ENCODE results near the gene FAM32A.
A peak's percentile ranks its signal among the peaks of the same experiment; 100 is the strongest.

Gene FAM32A

DNA sequence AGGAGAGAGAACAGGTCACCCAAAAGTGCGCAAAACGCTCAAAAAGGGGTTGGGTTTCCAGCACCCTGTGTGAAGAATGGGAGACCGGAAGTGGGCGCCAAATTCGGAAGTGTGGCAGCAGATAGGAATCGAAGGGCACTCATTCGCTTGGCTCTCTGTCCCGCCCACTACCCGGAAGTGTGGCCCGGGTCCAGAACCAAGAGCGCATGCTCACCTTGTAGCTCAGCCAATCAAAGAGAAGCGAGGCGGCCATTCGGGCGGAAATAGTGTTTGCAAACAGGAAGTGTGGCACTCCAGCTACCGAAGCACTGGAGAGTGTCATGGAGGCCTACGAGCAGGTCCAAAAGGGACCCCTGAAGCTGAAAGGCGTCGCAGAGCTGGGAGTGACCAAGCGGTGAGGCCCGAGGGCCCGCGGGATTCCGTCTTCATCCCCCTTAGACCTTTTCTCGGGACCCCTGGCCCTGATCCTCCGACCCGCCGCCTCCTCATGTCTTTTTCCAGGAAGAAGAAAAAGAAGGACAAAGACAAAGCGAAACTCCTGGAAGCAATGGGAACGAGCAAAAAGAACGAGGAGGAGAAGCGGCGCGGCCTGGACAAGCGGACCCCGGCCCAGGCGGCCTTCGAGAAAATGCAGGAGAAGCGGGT lies at the start of gene FAM32A:
Gene FAM32A (plus strand): TSS at position 288 of the 645 bp plus-strand sequence. CDS start 33 bp downstream, at position 321.
- peak; percentile 97 for DNase-seq

DNA sequence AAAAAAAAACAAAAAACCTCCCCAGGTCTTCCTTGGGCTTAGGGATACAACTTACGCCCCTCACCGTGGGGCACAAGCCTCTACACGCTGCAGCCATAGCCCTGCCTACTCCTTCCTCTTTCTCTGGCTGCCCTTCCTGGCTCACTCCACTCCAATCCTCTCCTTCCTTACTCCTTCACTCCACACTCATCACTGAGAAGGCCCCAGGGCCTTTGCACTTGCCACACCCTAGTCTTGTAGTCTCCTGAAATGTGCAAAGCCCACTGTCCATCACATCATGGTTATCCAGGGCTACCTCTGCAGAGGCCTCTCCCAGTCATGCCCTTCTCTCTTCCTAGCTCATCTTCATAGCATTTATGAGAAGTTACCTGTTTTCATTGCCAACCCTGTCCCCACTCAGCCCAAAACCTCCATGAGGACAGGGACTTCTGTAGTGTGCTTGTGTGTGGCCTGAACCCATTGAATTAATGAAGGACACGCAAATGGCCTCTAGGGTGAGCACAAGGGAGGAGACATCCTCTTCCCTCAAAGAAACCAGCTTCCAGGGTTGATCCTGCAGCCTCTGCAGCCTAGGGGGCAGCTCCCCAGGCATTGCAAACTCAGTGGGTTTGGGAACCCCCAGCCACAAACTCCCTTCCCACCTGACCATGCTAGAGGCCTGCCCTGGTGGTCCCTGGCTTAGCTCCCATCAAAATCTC lies 49.6 kb upstream of the FAM32A start:
- no peak for DNase-seq

DNA sequence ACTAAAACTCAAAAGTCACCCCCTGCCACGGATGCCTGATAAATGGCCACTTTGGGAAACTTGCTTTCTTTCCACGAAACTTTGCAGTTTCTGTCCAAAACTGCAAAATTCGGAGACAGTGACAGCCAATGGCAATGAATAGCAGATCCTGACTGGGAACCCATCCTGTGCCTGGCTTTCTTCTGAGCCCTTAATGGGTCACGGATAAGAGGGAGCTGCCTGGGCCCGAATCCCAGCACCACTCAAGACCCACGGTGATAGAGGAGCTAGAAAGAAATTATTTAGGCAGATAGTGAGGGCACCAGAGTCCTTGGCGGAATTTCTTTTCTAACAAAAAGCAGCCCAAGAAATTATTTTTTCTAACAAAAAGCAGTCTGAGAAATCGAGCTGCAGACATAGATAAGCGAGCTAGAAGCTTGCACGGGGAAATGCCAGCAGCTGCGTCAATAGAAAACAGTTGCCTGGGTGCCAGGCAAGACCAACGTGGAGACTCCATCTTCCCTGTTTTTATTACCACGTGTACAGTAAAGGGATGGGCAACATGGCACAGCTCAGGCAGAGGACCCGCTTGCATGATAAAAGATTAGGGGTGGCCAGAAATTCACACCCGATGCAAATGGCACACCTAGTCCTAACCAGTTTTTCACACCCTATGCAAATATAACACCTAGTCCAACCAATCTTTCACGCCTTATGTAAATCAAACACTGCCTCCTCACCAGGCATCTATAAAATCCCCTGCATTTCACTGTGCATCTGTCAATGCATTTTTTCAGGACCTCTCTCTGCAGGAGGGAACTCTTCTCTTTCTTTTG lies 48.8 kb upstream of the FAM32A start:
- DNase-seq: no peak

DNA sequence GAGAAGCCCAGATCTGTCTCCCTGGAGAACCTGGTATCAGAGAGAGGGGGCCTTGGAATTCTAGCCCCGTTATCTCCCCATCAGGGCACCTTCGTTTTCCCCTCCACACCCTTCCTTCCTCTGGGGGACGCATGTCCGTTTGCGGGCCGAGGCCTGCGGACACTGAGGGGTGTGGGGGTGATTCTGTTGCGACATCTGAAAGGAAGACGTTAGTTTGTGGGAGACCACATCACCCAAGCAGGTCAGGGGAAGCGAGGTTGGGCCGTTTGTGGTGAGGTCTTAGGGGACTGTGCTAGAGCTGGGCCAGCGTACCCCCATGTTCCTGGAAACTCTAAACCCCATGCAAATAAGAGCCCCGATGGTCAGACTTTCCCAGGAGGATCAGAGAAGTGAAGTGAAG lies 45.5 kb upstream of the FAM32A start:
- no peak for DNase-seq

DNA sequence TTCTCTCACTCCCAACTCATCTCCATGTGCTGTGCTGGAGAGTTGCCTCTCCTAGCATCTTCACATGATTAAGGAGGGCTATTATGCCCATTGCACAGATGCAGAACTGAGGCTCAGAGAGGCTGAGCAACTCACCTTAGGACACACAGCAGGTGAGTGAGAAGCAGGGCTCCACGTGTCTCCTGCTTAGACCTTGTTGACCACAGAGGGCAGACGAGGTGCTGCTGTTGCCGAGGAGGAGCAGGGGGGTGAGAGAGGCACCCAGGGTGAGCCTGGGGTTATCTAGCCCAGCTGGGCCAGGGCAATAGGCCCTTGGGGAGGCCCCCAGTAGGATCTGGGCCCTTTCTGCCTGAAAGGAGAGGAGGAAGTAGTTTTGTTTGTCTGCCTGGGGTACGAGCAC lies 44.2 kb upstream of the FAM32A start:
- DNase-seq: no peak

DNA sequence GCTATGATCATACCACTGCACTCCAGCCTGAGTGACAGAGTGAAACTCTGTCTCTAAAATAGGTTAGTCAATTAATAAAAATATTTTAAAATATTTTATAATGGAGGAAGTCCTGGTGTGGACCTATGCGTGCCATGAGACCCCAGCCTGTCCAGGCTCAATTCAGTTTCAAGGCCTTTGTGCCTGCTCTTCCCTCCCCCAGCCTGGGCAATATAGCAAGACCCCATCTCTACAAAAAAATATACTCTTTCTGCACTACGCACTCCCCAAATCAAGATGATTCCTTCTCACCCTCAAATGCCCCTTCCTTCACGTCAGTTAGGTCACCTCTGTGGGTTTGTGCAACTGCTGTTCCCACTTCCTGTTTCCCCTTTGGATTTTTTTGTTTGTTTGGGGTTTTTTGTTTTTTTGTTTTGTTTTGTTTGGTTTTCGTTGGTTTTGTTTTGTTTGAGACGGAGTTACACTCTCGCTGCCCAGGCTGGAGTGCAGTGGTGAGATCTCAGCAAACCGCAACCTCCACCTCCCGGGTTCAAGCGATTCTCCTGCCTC lies 43.1 kb upstream of the FAM32A start:
- DNase-seq: no peak

DNA sequence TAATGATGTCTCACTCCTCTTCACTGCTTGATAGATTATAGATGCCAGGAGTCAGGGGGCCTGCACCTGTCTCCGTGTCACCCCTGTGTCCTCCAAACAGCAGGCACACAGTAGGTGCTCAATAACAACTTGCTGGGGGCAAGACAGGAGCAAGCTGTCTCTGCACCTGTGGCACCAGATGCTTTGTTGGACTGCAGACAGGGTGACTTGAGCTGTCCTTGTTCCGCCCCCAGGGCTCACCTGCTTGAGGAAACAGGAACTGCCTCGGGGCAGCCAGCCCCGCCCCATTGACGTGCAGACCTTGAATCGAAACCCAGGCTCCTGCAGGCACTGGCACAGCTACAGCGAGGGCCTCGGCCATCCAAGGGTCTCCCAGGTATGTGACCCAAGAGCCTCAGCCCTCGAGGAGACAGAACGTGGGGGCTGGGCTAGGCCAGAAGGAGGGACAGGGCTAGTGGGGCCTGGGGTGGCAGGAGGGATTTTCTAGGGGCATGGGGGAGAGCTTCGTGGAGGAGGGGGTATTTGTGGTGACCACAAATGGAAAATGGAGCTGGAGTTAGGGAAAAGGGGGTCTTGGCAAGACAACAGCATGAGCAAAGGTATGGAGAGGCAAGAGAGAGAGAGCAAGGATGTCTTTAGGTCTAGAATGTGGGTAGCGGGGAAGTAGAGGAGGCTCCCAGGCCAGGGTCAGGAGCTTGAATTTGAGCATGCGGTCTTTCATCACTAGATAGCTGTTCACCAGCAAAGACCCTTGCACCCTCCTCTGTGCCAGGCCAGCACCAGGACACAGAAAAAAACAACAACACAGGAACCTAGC lies 41.6 kb upstream of the FAM32A start, which contains the start of gene HSH2D:
Gene HSH2D (plus strand): TSS at position 287 of the 817 bp plus-strand sequence. CDS start 5,066 bp downstream, outside the sequence.
- DNase-seq: no peak

DNA sequence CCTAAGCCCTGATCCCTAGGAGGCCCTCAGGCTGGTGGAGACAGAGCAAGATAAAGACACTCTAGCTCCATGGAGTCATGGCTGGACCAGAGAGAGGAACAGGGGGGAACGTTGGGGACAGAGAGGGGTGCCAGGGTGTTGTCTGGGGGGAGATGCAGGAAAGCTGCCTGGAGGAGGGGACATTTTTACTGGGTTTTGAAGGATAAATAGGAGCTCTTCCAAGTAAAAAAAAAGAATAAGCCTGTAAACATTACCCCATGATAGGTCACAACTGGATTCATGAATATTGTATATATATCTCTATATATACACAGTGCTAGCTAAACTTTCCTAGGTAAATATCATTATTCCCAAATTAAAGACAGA lies 41.0 kb upstream of the FAM32A start:
- DNase-seq: no peak

DNA sequence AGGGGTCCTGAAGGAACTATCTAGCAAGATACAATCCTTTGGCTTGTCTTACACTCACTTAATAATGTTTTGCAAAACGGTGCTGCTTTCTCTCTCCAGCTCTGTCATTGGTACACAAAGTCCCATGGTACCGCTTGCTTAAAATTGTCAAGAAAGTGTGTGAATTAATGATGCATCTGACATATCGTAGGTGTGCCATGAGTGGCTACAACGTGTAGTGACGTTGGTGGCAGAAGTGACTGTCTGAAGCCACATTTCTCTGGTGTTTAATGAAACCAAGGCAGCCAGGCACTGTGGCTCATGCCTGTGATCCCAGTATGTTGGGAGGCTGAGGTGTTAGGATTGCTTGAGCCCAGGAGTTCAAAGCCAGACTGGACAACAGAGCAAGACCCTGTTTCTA lies 39.1 kb upstream of the FAM32A start:
- no peak for DNase-seq

DNA sequence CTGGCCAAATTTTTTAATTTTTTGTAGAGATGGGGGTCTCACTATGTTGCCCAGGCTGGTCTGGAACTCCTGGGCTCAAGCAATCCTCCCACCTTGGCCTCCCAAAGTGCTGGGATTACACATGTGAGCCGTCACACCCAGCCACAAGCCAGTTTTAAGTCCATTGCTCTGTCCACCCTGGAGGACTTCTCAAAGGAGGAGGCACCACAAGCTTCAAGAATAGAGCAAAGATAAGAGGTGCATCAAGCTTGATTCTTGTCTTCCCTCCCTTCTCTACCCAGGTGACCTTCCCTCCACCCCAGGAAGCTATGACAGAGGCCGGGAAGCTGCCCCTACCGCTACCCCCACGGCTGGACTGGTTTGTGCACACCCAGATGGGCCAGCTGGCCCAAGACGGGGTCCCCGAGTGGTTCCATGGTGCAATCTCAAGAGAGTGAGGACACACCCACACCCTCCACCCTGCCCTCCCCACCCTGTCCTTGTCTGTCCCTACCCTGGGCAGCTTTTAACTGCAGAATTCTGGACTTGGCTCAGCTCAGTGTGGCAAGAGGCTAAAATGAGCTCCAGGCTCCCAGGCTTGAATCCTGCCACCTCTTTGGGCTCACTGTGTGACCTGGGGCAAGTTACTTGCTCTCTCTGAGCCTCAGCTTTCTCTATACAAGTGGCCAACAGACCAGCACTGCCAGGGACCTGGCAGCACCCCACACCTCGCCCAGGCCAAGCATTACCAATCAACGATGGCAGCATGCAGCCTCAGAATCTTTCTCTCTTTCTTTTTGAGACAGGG lies 36.6 kb upstream of the FAM32A start:
- no peak for DNase-seq

DNA sequence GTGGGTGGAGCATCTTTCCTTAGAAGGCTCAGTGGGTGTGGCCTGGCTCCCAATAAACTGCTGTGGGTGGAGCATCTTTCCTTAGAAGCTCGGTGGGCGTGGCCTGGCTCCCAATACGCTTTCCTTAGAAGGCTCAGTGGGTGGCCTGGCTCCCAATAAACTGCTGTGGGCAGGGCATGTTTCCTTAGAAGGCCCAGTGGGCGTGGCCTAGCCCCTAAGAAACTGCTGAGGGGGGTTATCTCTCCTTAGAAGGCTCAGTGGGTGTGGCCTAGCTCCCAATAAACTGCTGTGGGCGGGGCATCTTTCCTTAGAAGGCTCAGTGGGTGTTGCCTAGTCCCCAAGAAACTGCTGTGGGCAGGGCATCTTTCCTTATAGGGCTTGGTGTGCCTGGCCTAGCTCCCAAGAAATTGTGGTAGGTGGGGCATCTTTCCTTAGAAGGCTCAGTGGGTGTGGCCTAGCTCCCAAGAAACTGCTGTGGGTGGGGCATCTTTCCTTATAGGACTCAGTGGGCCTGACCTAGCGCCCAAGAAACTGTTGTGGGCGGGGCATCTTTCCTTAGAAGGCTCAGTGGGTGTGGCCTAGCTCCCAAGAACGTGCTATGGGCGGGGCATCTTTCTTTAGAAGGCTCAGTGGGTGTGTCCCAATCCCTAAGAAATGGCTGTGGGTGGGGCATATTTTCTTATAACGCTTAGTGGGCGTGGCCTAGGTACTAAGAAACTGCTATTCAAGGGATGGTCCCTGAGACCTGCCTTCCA lies 31.5 kb upstream of the FAM32A start:
- DNase-seq: no peak

DNA sequence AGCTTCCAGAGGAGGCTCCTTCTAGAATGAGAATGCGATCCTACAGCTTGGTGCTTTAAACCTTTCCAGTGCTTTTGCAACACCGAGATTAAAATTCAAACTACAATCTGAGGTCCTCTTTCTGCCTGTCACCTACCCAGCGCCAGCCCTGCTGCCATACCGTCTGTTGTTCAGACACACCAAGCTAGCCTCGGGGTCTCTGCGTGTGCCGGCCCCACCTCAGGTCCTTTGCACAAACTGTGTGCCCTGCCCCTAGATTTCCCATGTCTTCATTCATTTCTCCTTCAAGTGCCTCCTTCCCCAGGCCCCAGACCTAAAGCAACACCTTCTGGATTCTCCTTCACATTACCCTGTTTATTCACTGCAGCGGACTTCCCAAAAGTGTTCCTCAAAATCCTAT lies 30.7 kb upstream of the FAM32A start:
- DNase-seq: no peak

DNA sequence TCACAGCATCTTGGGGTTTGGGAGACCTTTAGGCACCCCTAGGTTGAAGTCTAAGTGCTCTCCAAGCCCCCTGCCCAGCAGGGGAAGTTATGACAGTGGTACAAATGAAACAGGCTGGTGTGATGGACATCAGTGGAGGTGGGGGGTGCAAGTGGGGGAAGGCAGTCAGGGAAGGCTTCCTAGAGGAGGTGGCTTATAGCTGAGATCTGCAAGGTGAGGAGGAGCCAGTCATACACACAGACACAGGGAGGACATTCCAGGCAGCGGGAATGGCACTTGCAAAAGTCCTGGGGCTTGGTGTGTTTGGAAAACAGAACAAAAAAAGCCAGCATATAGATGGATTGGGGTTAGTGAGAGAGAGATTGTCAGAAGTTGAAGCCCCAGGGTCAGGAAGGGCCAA lies 30.1 kb upstream of the FAM32A start:
- no peak for DNase-seq

DNA sequence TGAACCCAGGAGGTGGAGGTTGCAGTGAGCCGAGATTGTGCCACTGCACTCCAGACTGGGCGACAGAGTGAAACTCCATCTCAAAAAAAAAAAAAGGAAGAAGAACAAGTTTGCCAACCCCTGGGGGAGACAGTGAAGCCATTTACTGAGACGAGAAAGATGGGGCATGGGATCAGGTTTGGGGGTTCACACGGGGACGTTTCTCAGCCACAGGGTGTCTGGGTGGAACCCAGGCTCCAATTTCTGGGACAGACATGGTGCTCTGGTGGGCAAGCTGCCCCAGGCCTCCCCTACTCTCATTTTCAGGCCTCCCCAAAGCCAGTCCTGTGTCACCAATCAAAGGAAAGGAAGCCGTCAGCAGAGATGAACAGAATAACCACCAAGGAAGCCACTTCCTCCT lies 28.3 kb upstream of the FAM32A start:
- no peak for DNase-seq

DNA sequence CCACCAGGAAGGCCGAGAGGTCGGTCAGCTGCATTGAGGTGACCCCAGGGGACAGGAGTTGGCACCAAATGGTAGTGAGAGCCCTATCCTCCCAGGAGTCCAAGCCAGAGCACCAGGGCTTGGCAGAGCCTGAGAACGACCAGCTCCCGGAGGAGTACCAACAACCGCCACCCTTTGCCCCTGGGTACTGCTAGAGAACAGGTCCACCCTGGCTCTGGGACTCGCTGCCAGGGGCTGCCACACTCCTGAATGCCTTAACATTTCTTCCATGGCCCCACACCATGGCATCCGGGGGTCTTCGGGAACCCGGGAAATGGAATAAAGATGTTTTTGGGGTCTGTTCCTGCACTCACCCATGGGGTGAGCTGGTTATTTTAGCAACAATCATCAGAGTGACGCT lies 27.6 kb upstream of the FAM32A start:
- DNase-seq: no peak

DNA sequence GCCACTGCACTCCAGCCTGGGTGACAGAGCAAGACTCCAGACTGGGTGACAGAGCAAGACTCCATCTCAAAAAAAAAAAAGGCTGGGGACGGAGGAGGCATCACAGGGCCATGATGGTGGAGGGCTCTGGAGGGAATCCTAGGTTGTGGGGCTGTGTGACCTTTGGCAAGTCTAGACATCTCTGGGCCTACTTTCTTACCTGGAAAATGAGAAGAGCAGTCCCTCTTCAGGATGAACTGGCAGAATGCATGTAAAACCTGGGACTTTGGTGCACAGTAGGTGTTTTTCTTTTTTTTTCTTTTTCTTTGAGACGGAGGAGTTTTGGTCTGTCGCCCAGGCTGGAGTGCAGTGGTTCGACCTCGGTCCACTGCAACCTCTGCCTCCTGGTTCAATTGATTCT lies 25.6 kb upstream of the FAM32A start:
- no peak for DNase-seq

DNA sequence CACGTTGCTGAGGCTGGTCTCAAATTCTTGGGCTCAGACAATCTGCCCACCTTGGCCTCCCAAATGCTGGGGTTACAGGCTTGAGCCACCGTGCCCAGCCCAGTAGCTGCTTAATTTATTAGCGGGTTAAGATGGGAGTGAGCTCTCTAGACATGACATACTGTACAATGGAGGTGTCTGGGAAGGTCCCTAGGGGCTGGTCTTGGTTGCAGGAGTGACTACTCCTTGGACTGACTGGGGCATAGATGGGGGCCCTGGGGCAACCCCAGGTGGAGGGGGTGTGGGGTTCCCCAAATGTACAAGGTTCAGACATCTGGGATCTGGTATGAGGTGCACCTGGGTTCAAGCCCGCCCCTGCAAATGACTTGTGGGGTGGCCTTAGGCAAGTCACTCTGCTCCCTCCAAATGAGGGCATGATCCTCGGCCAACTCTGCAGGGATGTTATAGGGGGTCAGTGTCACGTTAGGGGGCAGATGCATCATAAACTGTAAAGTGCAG lies 24.7 kb upstream of the FAM32A start:
- no peak for DNase-seq

DNA sequence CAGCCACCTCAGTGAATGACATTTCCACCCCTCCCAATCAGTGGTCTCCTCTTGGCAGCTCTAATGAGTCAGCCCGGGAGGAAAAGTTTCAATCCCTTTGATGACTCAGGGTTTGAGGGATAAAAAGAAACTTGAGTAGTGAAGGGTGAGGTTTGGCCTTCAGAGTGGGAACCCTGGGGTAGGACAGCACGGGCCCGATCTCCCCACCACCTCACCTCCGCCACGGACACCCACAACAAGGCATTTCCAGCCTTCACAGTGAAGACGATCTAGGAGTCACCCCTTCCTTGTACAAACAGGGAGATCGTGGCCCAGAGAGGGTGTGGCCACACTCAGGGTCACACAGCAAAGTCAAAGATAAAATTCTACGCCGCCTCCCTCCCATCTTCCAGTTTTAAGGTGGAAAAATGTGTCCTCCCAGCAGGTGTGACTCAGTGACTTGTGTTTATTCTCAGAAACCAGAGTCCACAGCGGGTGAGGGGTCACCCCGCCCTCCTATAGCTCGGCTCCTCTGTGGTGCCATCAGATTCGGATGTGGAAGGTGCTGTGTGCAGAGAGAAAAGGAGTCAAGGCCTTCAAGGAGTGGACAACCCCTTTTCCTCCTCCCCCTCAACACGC lies 24.2 kb upstream of the FAM32A start:
- DNase-seq: no peak

DNA sequence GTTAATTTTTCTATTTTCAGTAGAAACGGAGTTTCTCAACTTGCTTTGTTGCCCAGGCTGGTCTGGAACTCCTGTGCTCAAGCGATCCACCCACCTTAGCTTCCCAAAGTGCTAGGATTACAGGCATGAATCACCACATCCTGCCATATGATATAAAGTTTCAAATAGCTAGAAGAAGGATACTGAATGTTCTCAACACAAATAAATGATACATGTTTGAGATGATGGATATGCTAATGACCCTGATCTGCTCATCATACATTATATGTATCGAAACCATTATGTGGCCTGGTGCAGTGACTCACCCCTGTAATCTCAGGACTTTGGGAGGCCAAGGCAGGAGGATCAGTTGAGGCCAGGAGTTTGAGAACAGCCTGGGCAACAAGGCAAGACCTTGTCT lies 23.4 kb upstream of the FAM32A start:
- no peak for DNase-seq

DNA sequence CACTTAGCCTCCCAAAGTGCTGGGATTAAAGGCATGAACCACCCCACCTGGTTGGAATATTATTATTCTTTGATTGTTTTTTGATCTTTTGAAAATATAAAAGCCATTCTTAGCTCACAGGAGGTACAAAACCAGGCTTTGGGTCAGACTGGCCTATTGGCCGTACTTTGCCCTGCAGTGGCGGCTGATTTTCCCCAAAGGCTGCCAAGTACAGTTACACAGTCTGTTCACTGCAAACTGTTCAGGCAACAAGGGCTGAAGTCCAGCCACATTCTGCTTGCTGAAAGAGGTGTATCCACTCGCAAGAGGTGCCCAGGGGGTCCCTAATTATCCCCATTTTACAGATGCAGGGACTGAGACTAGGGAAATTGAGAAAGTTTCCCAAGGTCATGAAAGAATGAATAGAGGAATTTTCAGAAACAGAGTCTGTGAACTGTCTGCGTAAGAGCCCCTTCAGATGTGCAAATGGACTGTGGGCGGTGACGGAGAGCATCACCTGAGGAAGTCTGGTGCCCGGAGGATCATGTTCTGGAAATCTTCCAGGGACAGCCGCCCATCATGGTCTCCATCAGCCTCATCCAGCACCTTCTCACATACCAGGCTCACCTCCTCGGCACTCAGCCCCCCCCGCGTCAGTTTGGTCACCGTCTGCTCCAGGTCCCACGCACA lies 20.9 kb upstream of the FAM32A start:
- DNase-seq: no peak

All from NCI-H1694 (cell line).